G401 (cell line): ENCODE data around the gene ELOVL6. TPM values are rescaled to one million over a fixed set of nuclear protein-coding genes. Genes with fewer than 3 reads are reported as not detected.
"Not testable (repeated sequence)": the region's sequence is repeated elsewhere in the genome, so short reads cannot be mapped to it uniquely, and the experiment has no call there.

Source experiments
- DNase-seq: peaks from one replicate; pipeline ENCODE4 v3.0.0-alpha.2; 2015; ENCODE audit warnings: low spot score
- in situ Hi-C: cut with HindIII; loops from 2 replicates; pipeline ENCODE4 v1.10.0; 2016; ENCODE audit warnings: low sequenced_read_pairs, mixed read lengths
- total RNA-seq: library from RNA; depleted of rRNA; stranded (reverse); fragments of >200 nt; shearing (Covaris generic); gene quantifications from 2 replicates; pipeline ENCODE4 v1.2.3, GENCODE V29; 2014; rRNA removed

Gene ELOVL6, protein sequence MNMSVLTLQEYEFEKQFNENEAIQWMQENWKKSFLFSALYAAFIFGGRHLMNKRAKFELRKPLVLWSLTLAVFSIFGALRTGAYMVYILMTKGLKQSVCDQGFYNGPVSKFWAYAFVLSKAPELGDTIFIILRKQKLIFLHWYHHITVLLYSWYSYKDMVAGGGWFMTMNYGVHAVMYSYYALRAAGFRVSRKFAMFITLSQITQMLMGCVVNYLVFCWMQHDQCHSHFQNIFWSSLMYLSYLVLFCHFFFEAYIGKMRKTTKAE
- 39.9 and 40.5 TPM in 2 replicates for total RNA-seq

DNA sequence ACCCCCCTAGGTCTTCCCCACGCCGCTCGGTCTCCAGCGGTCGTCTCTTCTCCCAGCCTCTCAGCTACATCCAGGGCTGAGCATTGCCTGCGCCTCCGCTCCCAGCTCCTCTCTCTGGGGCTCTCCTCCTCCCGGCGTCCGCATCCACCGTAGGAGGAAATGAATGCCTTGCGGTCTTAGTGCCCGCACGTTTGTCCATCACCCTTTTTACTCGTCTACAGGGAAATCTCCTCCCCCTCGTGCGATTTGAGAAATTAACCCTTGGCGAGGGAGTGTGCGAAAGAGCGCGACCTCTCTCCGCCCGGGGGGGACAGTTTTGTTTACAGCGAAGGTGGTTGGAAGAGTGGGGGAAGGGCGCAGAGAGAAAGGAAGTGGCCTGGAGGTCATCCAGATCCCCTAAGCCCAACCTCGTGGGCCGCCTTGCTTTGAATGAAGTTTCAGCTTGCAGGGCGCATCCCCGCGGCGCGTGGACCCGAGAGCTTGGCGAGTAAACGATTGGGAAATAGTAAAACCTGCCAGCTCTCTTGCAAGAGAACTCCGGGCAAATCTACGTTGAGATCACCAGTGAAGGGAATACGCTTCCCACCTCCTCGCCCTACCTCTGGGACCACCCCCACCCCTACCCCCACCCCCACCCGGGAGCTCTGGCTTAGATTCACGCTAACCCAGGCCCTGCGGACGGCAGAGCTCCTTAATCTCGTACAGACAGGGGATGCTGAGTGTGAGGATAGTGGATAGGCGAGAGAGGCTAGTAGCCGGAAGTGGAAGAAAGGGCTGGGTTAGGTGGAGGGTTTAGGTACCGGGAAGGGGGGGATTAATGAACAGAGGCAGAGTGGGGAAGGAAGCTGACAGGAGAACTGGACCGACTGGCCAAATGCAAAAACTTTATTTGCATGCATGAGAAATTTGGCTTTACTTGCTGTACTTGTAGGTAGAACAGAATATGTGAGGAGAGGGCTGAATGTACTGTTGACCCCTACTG is at the start of gene ELOVL6:
Gene ELOVL6, minus strand, starts transcription at position 181 of the 982 bp plus-strand sequence. CDS start 280 bp downstream, outside the sequence.
- in situ Hi-C loops = no loop called here
- DNase-seq = peak; percentile 90

DNA sequence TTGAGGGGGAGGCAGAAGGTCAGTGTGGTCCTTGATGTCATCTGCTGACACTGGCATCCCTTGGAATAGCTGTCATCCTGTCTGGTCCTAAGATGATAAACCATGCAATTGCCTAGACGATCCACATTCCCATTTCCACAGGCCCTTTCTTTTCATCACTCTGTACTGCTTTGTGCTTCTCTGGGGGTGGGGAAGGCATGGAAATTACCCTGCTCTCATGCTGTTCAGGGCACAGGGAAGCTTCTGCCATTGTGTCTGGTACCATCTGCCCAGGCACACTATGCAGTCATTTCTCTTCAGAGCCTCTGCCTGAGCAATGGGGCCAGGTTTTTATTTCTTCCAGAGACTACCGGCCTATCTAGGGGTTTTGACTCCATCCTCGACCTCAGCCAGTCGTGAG is 49.7 kb upstream of the ELOVL6 start:
- in situ Hi-C loops = no loop called here
- no peak for DNase-seq

DNA sequence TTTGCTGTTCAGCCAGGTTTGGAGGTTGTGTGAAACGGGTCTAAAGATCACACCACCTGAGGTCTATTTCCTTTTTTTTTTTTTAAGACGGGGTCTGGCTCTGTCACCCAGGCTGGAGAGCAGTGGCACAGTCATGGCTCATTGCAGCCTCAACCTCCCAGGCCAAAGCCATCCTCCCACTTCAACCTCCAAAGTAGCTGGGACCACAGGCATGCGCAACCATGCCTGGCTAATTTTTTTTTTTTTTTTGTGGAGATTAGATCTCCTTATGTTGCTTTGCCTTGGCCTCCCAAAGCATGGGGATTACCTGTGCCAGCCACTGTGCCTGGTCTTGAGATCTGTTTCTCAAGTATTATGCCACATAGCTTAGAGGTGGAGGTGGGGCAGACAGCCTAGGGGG is 49.2 kb upstream of the ELOVL6 start:
- no peak for DNase-seq
- in situ Hi-C loops = no loop called here

DNA sequence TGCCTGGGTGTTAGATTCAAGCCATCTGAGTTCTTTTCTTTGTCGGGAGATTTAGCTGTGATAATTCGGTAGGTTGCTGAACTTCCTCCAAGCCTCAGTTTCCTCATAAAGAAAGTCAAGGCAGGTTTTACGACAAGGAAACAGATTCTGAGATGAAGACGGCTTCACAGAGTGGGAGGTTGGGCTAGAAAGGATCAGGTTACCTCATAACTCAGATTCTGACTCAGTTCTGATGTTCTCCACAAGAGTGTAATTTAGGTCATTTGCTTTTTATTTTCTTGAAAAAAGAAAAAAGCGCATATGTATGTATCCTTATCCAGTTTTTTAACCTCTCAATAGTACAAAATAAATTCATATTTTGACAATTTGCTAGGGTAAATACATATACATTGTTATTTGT is 47.2 kb upstream of the ELOVL6 start:
- in situ Hi-C loops = no loop called here
- no peak for DNase-seq

DNA sequence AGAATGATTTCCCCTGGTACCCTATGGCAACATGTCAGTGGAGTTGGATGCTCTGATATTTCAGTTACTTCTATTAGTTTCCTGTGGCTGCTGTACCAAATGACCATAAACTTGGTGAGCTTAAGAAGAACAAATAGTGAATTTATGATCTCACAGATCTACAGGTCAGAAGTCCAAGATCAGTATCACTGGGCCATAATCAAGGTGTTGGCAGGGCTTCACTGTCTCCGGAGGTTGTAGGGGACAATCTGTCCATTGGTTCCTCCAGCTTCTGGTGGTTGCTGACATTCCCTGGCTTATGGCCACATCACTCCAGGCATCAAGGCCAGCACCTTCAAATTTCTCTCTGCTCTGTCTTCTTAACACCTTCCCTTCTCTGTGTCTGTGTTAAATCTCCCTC is 37.9 kb upstream of the ELOVL6 start:
- in situ Hi-C loops = no loop called here
- DNase-seq = no peak

DNA sequence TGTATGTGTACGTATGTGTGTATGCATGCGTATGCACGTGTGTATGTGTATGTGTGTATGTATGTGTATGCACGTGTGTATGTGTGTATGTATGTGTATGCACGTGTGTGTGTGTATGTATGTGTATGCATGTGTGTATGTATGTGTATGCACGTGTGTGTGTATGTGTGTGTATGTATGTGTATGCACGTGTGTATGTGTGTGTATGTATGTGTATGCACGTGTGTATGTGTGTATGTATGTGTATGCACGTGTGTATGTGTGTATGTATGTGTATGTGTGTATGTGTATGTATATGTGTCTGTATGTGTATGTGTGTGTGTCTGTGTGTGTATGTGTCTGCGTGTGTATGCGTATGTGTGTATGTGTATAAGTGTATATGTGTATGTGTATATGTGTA is 35.2 kb upstream of the ELOVL6 start:
- DNase-seq, in situ Hi-C loops: not testable (repeated sequence)

DNA sequence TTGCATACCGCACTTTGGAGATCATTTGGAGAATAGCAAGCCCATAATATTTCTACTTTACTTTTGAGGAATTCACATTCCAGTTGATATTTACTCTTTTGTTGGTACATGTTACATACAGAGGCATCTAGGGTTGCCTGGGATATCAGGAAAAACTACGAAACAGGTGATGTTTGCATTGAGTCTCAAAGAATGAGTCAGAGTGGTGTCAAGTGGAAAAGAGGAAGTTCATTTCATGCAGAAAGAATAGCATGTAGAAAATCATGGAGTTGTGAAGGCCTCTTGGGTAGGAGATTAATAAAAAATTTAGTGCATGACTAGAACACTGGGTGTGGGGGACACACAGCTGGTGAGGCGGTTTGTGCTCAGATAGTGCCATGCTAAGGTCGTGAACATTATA is 33.5 kb upstream of the ELOVL6 start:
- no peak for DNase-seq
- in situ Hi-C loops = no loop called here

DNA sequence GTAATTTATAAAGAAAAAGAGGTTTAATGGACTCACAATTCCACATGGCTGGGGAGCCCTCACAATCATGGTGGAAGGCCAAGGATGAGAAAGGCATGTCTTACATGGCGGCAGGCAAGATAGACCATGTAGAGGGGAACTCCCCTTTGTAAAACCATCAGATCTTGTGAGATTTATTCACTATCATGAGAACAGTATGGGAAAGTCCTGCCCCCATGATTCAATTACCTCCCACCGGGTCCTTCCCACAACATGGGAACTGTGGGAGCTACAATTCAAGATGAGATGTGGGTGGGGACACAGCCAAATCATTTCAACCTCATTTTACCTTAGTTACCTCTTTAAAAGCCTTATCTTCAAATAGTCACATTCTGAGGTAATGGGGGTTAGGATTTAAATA is 30.9 kb upstream of the ELOVL6 start:
- no peak for DNase-seq
- in situ Hi-C loops = no loop called here

DNA sequence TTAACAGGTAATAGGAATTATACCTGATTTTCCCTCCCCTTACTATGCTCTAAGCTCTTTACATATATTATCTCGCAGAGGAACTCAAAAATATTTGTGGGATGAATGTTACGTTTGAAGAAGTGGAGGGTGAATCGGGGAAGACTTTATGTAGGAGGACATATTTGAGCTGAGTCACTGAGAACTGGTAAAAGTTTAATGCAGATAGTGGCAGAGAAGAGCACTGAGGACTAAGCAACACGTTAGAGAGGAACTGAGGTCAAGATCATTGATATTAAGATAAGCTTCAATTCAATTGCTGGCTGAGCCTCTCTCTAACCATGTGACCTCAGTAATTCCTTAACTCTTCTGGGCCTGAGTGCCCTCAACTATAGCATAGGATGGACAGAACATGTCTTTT is 26.4 kb upstream of the ELOVL6 start:
- no peak for DNase-seq
- in situ Hi-C loops = no loop called here

DNA sequence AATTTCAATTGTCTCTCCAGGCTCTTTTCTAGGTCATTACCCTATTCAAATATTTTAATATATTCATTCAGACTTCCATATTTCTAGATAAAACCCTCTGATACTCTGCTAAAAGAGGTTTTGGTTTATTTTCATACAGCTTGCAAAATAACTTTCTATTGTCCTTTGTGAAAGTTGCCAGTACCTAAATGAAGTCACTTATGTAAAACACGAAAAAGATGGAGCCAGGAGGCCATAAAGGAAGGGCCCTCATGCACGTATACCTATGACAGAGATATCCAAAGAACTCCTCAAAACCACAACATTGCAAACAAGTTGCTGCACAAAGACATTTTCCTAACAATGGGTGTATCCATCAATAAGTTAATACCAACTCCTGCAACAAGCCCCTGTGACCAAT is 25.7 kb upstream of the ELOVL6 start:
- no peak for DNase-seq
- in situ Hi-C loops = no loop called here

DNA sequence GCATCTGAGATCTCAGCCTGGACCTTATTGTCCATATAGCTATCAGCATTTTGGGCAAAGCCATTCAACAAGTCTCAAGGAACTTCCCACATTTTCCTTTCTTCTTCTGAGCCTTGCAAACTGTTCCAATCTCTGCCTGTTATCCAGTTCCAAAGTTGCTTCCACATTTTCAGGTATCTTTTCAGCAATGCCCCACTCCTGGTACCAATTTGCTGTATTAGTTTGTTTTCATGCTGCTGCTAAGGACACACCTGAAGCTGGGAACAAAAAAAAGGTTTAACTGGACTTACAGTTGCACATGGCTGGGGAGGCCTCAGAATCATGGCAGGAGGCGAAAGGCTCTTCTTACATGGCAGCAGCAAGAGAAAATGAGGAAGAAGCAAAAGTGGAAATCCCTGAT is 20.5 kb upstream of the ELOVL6 start:
- DNase-seq, in situ Hi-C loops: not testable (repeated sequence)

DNA sequence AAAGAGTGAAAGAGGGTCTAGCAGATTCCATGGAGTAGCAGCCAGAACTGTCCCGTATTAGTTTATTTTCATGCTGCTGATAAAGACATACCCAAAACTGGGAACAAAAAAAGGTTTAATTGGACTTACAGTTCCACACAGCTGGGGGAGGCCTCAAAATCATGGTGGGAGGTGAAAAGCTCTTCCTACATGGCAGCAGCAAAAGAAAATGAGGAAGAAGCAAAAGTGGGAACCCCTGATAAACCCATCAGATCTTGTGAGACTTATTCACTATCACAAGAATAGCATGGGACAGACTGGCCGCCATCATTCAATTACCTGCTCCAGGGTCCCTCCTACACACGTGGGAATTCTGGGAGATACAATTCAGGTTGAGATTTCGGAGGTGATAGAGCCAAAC is 18.8 kb upstream of the ELOVL6 start:
- in situ Hi-C loops, DNase-seq: not testable (repeated sequence)

DNA sequence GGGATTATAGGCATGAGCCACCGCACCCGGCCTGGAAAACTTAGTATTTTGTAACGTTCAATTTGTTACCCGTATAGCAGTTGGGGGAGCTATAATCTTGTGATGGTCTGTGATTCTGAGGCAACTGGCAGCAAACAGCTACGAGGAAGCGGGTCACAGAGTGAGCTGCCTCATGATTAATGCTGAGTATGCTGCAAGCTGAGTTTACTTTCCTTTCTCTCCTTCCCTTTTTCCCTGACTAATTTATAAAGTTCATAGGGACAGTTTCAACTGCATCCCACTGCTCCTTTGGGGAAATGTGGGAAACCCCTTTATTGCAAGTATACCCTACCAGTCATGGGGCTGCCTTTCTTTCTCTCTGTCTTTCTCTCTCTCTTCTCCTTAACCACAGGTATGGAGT is 17.7 kb upstream of the ELOVL6 start:
- in situ Hi-C loops = no loop called here
- no peak for DNase-seq

DNA sequence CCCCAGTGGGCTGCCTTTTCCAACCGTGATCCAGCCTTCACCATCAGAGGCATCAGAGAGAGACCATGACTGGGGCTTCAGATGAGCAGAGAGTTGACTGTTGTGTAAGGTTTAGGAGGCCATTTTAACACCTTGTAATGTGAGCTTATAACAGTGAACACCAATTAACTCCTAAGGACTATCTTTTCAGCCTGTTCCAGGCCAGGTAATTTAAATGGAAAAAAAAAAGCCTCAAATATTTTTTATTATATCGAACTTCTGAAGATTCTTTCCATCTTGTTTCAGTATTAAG is 13.3 kb upstream of the ELOVL6 start:
- DNase-seq = no peak
- in situ Hi-C loops = no loop called here

DNA sequence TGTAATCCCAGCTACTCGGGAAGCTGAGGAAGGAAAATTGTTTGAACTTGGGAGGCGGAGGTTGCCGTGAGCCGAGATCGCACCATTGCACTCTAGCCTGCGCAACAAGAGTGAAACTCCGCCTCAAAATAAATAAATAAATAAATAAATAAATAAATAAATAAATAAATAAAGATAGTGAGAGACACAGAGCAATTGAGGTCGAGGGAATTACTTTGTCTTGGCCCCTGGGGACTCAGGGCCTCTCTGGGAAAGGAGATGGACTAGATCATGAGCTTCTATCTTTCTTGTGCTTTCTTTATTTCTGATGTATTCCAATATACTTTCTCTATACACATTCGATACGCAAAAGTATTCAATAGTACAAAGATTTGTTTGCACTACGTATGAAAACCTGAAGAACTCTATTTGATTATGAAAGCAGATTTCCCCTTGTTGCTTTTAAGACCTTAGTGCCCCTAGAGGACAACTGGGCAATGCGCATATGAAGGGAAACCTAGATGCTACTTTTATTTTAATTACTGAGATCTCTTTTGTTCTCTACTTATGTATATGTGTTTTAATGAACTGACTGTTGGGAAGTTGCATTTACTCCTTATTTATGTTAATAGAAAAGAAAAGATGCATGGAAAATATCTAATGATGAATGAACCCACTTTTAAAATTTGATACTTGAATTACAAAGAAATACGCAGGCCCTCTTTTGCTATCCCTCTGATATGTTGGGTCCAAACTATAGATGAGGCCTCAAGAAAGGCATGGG is 12.8 kb upstream of the ELOVL6 start:
- in situ Hi-C loops = no loop called here
- peak; percentile 51 for DNase-seq

DNA sequence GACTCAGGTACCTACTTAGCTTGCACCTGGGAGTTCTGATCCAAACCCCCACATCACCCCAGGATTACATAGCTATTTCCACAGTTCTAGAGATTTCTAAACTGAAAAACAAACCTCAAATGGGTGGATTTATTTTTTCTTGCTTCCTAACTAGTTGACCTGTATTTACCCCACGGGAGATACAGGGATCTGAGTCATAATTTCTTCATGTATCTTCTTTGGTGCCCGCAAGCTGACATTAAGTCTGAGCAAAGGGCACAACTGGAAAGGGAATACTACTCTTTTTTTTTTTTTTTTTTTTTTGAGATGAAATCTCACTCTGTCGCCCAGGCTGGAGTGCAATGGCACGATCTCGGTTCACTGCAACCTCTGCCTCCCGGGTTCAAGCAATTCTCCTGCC is 10.0 kb upstream of the ELOVL6 start:
- in situ Hi-C loops = no loop called here
- no peak for DNase-seq

DNA sequence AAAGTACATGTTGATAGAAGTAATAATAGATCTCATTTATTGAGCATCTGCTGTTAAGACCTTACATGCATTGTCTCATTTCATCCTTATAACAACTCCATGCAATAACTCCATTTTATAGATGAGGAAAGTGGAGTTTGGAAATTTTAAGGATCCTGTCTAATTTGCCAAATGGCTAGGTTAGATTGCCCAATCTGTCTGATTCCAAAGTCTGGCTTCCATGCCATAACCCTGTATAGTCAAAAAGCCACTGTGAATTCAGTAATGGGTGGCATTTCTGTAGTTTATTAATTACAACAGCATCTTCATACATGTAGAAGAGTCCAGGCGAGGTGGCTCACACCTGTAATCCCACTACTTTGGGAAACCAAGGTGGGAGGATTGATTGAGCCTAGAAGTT is 8.8 kb upstream of the ELOVL6 start:
- DNase-seq = no peak
- in situ Hi-C loops = no loop called here

DNA sequence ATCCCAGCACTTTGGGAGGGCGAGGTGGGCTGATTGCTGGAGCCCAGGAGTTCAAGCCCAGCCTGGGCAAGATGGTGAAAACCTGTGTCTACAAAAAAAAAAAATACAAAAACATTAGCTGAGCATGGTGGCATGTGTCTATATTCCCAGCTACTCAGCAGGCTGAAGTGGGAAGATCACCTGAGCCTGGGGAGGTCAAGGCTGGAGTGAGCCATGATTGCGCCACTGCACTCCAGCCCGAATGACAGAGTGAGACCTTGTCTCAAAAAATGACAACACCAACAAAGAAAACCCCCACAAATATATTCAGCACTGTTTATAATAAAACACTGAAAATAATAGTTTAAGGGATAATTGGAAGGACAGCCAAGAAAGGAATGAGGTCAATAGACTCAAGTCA is 3.6 kb upstream of the ELOVL6 start:
- no peak for DNase-seq
- in situ Hi-C loops = no loop called here

DNA sequence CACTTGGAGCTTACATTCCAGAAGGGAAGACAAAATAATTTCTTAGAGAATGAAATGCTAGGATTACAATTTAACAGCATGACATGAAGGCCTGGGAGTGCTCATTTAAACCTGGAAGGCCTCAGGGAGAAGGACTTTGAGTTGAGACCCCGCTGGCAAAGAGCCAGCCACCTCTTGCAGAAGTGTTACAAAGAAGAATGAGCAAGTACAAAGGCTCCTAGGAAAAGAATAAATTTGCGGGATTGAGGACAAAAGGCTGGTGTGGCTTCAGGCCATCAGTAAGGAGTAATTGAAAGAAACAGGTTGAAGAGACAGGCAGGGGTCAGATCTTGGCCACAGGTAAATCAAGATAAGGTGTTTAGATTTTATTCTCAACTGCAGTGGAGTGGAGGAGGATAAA is 3.1 kb upstream of the ELOVL6 start:
- in situ Hi-C loops = no loop called here
- DNase-seq = no peak

DNA sequence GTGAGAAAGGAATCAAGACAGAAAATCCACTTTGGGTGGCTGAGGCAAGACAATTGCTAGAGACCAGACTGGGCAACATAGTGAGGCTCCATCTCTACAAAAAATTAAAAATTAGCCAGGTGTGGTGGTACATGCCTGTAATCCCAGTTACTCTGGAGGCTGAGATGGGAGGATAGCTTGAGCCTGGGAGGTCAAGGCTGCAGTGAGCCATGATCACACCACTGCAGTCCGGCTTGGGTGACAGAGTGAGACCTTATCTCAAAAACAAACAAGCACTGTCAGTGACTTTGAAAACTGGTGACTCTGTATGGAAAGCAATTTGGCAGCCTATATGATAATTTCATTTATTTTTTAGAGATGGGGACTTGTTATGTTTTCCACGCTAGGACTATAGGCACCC is 2.3 kb upstream of the ELOVL6 start:
- DNase-seq = no peak
- in situ Hi-C loops = no loop called here
